Measurements from ENCODE around the gene HDAC1.

- TF ChIP-seq, protein P1, sequence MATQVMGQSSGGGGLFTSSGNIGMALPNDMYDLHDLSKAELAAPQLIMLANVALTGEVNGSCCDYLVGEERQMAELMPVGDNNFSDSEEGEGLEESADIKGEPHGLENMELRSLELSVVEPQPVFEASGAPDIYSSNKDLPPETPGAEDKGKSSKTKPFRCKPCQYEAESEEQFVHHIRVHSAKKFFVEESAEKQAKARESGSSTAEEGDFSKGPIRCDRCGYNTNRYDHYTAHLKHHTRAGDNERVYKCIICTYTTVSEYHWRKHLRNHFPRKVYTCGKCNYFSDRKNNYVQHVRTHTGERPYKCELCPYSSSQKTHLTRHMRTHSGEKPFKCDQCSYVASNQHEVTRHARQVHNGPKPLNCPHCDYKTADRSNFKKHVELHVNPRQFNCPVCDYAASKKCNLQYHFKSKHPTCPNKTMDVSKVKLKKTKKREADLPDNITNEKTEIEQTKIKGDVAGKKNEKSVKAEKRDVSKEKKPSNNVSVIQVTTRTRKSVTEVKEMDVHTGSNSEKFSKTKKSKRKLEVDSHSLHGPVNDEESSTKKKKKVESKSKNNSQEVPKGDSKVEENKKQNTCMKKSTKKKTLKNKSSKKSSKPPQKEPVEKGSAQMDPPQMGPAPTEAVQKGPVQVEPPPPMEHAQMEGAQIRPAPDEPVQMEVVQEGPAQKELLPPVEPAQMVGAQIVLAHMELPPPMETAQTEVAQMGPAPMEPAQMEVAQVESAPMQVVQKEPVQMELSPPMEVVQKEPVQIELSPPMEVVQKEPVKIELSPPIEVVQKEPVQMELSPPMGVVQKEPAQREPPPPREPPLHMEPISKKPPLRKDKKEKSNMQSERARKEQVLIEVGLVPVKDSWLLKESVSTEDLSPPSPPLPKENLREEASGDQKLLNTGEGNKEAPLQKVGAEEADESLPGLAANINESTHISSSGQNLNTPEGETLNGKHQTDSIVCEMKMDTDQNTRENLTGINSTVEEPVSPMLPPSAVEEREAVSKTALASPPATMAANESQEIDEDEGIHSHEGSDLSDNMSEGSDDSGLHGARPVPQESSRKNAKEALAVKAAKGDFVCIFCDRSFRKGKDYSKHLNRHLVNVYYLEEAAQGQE (IDR thresholded peaks at IDR 0.05; ENCODE audit: low read depth, low read length) = no peak
- TF ChIP-seq CTCF (IDR thresholded peaks at IDR 0.05) = no peak
- no peak for TF ChIP-seq EZH2phosphoT487 (IDR thresholded peaks at IDR 0.05; ENCODE audit: borderline replicate concordance, low read depth)
- TF ChIP-seq, protein P2, sequence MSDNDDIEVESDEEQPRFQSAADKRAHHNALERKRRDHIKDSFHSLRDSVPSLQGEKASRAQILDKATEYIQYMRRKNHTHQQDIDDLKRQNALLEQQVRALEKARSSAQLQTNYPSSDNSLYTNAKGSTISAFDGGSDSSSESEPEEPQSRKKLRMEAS (IDR thresholded peaks at IDR 0.05; ENCODE audit: low read depth) = no peak
- TF ChIP-seq EP300 (IDR thresholded peaks at IDR 0.05; ENCODE audit: borderline replicate concordance in 1 of 2, low read depth in 1 of 2, low read length in 1 of 2) = no peak
- no peak for TF ChIP-seq RAD21 (IDR thresholded peaks at IDR 0.05; ENCODE audit: low read length)
- TF ChIP-seq GABPA (IDR thresholded peaks at IDR 0.05; ENCODE audit: low read depth) = no peak
- TF ChIP-seq RFX5 (IDR thresholded peaks at IDR 0.05; ENCODE audit: low read length) = no peak
- no peak for TF ChIP-seq TCF12 (IDR thresholded peaks at IDR 0.05)
- TF ChIP-seq, protein P3, sequence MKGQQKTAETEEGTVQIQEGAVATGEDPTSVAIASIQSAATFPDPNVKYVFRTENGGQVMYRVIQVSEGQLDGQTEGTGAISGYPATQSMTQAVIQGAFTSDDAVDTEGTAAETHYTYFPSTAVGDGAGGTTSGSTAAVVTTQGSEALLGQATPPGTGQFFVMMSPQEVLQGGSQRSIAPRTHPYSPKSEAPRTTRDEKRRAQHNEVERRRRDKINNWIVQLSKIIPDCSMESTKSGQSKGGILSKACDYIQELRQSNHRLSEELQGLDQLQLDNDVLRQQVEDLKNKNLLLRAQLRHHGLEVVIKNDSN (IDR thresholded peaks at IDR 0.05; ENCODE audit: borderline replicate concordance, low read depth) = no peak
- TF ChIP-seq YY1 (IDR thresholded peaks at IDR 0.05; ENCODE audit: low read depth) = no peak
- no peak for TF ChIP-seq POLR2AphosphoS5 (IDR thresholded peaks at IDR 0.05; ENCODE audit: low read depth, low read length)
Measured at GRCh38 chr1:32309960-32310359, 18.1 kb downstream of the HDAC1 start.
